ENCODE measurements around the gene SNX8. TPM values are rescaled to one million over a fixed set of nuclear protein-coding genes. Genes with fewer than 3 reads are reported as not detected.

The SNX8 gene
- total and polyA plus RNA-seq, 2 of the 4 experiments (the other 2 are of a cell fraction), result 7.7 to 55.9 TPM

DNA sequence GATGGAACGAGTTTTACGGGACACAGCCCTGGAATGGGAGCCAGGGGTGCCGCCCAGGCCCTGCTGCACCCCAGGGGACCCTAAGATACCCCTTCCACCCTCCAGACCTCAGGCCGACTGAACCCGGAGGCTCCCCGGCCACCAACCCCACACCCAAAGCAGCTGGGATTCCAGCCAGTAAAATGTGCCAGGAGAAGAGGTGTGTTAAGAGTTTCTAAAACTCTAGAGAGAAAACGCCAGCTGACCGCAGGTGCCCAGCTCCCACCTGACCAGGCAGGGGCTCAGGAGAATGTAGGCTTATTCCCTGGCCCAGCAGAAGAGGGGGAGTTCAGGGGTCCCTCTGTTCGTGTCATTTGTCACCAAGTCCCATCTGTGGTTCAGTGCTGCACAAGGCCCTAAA lies 54.8 kb downstream of the SNX8 start:
- Histone ChIP-seq H3K4me2 (ENCODE audit: low read depth, low read length) (no peak overlapping the region), H2BK15ac (ENCODE audit: low read depth, low read length) (no peak overlapping the region), H2BK120ac (ENCODE audit: low read depth, low read length) (no peak overlapping the region), H4K5ac (ENCODE audit: low read depth, low read length) (no peak overlapping the region), H3K9me1 (ENCODE audit: insufficient read depth, low read length) (0 out of 2 replicates have a peak, but pooled peaks cover 3% of the 10 kb centered on the region), H3K9me3 (ENCODE audit: control insufficient read depth, insufficient read depth, low read length) (no peaks in the 10 kb centered on the region), H3K79me1 (ENCODE audit: low read depth in 1 of 2, low read length in 2 of 2) (peaks cover 0 to 4% of the 10 kb centered on the region in 2 experiments; a peak in 1 of 4 replicates), H3K36me3 (ENCODE audit: control insufficient read depth, insufficient read depth, low read length) (peaks cover 33% of the 10 kb centered on the region), H3K23ac (ENCODE audit: low read depth, low read length) (no peak overlapping the region), H4K20me1 (ENCODE audit: insufficient read depth, low read length) (peaks cover 7% of the 10 kb centered on the region; the same call in 1 of the 2 replicates), H3K18ac (ENCODE audit: low read depth, low read length) (no peak overlapping the region), H2AK9ac (replicated peaks; ENCODE audit: low read depth, low read length, poor library complexity) (no peak overlapping the region), H3K4ac (ENCODE audit: low read depth, low read length) (no peak overlapping the region), H4K8ac (ENCODE audit: low read depth in 2 of 2, low read length in 2 of 2) (no peak overlapping the region), H3K4me1 (ENCODE audit: control insufficient read depth, insufficient read depth, low read length) (no peaks in the 10 kb centered on the region), H2BK5ac (ENCODE audit: low read depth, low read length, poor library complexity, severe bottlenecking) (no peak overlapping the region), H3K56ac (ENCODE audit: extremely low read depth, insufficient read depth, low read length) (no peak overlapping the region), H3K14ac (replicated peaks; ENCODE audit: low read depth, low read length) (no peak overlapping the region), H3K4me3 (ENCODE audit: insufficient read depth, low read depth, low read length) (no peak overlapping the region), H3K9ac (ENCODE audit: low read depth, low read length) (no peak overlapping the region), H2BK20ac (ENCODE audit: low read depth, low read length) (no peak overlapping the region), H4K91ac (ENCODE audit: insufficient read depth, low read depth, low read length) (no peak overlapping the region), H2AK5ac (ENCODE audit: low read depth, low read length) (no peak overlapping the region), H2AFZ (replicated peaks; ENCODE audit: low read length, poor library complexity) (no peak overlapping the region), H3K27me3 (ENCODE audit: control insufficient read depth, insufficient read depth, low read length) (no peaks in the 10 kb centered on the region), H3K27ac (ENCODE audit: insufficient read depth, low read length) (no peak overlapping the region)
- ChIA-PET POLR2A (ENCODE audit: unreplicated experiment) (no interaction called here), CTCF (no interaction called here)
- in situ Hi-C loops (cut with MboI; ENCODE audit: low sequenced_read_pairs), result no loop called here
- DNase-seq, result no peak
- TF ChIP-seq RFX5 (IDR thresholded peaks at IDR 0.05; ENCODE audit: low read depth, low read length) (no peak), CTCF (conservative IDR thresholded peaks at IDR 0.05; ENCODE audit: low read depth, low read length) (no peak), CEBPB (IDR thresholded peaks at IDR 0.05; ENCODE audit: low read depth, low read length) (no peak)
- no TSS peak for BruUV-seq (replicated peaks)
- no peak for ATAC-seq (ENCODE audit: low read depth)
- WGBS, 2 experiments (ENCODE audit: extremely low coverage in 2 of 2, insufficient read length in 1 of 2), result 100% methylated on average over 1 of the region's 9 CpGs; no CpG with 5 or more reads in 1 of the 2 experiments
- intact Hi-C loops (cut with micrococcal nuclease), result no loop called here
- dilution Hi-C loops (cut with HindIII; ENCODE audit: low sequenced_read_pairs, unreplicated experiment), result no loop called here

All from IMR-90 (cell line).